Fibroblast of pulmonary artery (primary cell): ENCODE data around the gene POU3F1.

Source experiments
- DNase-seq: peaks from one replicate; pipeline ENCODE4 v3.0.0-alpha.2; 2010; ENCODE audit warnings: low read depth
- H3K4me3 ChIP-seq: replicated peaks from 2 replicates; pipeline ENCODE4 v1.5.1; 2011; ENCODE audit warnings: low read depth, mild to moderate bottlenecking, control low read depth, low read length, moderate library complexity
- CTCF ChIP-seq: IDR thresholded peaks from 2 replicates; pipeline ENCODE4 v1.5.1; 2011; ENCODE audit warnings: mild to moderate bottlenecking, control low read depth, low read length, inconsistent platforms; ENCODE audit errors: missing control alignments

POU3F1 gene

GRCh38 chr1:38059635-38060250 is 13.2 kb upstream of the POU3F1 start:
- DNase-seq = no peak
- TF ChIP-seq CTCF = no peak
- no peak overlapping the region for H3K4me3 ChIP-seq

- no peak for TF ChIP-seq CTCF
- DNase-seq = no peak
- no peak overlapping the region for H3K4me3 ChIP-seq
Measured at GRCh38 chr1:38055965-38056364, 9.4 kb upstream of the POU3F1 start.

GRCh38 chr1:38055398-38055797 is 8.8 kb upstream of the POU3F1 start:
- H3K4me3 ChIP-seq = no peak overlapping the region
- DNase-seq = no peak
- TF ChIP-seq CTCF = no peak

GRCh38 chr1:38053416-38054091 is 7.0 kb upstream of the POU3F1 start:
- no peak for TF ChIP-seq CTCF
- DNase-seq = no peak
- no peak overlapping the region for H3K4me3 ChIP-seq

- no peak for DNase-seq
- no peak for TF ChIP-seq CTCF
- H3K4me3 ChIP-seq = no peak overlapping the region
Measured at GRCh38 chr1:38052750-38053415, 6.3 kb upstream of the POU3F1 start.

GRCh38 chr1:38051079-38051543 is 4.5 kb upstream of the POU3F1 start:
- no peak for TF ChIP-seq CTCF
- no peak for DNase-seq
- H3K4me3 ChIP-seq = no peak overlapping the region
